HG03103 (cell line): ENCODE data around the gene OTULIN.

Source experiments
- ATAC-seq: cut with Tn5 transposase; IDR thresholded peaks from one replicate; pipeline ENCODE4 v1.9.1; 2021; ENCODE audit warnings: low read depth; ENCODE audit not compliant: unreplicated experiment

The OTULIN gene

DNA sequence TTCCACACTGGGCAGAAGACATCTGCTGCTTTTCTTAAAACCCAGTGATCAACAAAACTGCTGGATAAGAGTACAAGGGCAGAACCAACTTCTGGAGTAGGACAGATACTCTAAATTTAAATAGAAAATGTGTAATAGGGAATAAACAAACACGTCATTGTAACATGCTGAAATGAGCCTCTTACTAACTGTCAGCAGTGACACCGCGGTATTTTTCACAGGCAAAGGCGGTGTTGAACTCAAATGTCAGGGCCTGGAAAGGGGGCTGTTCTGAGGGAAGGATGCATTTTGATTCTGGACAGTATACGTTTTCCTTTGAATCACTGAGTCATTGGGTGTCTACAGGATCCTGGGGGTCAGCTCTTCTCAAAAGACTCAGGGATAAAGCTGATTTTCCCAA, 73.5 kb downstream of the OTULIN start:
- ATAC-seq = no peak

DNA sequence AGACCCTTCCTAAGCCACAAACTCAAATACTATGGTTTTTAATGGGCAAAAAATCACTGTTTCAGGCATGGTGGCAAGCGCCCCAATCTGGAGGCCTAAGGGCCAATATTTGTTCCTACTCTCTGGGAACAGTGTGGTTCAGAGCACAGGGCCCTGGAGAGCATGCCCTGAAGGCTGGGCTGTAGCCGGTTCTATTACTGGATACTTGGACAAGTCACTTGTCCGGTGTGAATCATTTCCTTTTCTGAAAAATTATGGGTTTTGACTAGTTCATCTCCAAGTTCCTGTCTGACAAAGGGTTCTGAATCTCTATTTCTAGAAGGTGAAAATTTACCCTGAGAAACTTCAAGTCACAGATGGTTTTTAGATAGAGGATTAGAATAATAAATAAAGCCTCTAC, 75.0 kb downstream of the OTULIN start:
- ATAC-seq = no peak

DNA sequence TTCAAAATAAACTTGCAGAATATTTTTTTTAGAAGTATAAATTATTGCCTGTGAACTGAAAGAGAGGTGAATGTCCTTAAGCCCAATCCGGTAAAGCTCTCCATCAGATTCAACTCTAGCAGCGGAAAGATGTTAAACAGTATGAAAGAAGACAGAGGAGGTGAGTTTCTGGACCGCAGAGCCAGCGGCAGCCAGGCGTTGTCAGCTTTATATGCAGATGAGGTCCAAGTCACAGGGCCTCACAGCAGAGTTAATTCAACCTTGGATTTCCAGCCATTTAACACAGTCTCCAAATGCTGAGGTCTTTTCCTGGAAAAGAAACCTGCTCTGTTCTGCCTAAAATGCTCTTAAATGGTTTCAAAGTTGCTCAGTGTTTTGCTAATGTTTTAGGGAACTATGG, 75.5 kb downstream of the OTULIN start:
- ATAC-seq = no peak

DNA sequence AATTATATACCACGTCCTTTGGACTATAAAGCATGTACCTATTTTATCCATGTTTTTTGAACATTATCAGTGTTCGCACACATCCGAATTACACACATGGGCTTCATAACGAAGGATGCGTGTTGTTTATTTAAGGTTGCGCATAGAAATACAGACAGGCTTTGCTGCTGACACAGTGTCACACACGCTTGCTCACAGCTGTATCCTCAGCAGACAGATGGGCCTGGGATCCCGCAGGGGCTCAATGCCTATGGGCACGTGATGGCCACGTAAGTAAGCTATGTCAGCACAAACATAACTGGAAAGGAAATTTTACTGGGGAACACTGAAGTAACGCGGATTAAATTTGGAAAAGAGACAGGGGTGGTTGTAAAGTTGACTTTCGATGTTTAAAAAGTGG, 76.6 kb downstream of the OTULIN start:
- no peak for ATAC-seq

GRCh38 chr5:14741801-14742440, 77.4 kb downstream of the OTULIN start:
- no peak for ATAC-seq

DNA sequence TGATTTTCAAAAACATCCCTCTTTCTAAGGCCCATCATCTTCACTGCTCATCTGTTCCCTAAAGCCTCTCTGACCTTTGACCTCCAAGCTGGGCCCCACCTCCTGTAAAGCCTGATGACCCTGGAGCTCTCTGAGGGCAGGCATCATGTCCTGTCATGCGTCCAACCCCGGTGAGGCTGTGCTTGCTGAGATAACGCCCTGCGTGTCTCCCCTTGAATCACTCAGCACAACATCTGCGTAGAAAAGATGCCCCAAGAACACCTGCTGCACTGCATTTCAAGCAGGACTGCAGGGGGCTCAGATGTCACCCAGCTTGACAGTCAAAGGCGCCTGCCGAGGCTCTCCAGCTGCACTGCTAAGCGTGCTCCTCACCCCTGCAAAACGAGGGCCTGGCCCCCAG, 78.0 kb downstream of the OTULIN start:
- ATAC-seq = no peak

DNA sequence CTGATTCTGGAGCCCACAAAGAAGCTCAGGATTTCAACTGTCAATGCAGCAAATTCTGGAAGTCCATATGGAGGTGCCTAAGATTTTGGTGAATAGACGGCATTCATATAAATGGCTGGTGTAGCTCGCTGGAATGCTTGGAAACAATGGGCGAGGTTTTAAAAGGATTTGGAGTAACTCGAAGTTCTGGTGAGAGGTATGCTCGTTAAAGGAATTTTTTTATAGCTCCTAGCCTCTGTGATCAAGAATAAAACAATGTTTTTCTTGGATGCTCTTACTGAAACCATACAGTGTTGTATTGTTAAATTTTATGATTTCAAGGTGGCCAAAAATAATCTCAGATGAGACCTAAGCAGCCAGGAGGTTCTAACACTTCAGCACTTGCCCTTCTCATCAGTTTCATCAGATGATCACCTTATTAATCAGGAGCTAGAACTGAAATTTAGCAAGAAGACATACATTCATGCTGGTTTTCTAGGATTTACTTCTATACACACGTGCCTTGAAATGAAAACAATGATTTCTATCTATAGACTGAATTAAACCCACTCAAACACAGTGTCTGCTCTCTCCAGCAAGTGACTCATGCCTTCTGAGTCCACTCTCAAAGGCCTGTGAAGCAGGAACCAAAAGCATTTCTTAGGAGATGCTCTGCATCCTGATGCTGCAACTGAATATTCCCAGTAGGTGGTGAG, 79.2 kb downstream of the OTULIN start:
- ATAC-seq = no peak

DNA sequence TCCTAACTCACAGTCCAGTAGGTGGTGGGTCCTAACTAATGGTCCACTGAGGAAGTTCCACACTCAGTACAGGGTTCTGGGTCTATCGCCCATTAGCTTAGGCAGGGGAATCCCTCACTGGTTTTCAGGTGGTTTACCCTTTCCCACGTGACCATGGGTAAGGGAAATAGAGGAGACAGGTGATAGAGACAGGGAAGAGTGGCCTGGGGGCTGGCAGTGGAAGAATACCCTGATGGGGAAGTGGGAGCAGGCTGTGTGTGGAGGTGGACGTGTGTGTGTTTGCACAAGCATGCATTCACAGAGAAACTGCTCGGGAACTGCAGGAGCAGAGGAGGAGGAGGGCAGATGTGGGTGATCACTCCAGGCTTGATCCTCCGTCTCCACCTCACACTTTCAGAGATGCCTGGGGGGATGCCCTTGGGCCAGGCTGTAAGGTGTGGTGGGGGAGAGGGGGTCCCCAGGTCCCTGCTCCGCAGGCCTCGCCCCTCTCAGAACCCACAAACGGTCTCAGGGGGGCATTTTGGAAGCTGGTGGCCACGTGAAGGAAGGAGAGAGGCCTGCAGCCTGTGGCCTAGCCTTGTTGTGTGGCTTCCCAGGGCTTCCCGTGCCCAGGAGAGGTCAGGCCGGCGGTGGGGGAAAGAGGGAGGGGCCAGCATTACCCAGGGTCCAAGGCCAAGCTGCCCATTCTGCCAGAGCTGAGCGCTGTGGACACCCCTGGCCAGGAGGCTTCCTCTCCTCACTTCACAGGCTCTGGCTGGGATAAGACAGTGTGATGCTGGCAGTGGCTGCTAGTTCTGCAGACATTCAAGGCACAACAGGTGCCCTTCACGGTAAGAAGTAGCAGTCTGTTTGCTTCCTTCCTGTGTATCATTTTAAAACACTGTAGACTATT, 80.0 kb downstream of the OTULIN start:
- no peak for ATAC-seq

DNA sequence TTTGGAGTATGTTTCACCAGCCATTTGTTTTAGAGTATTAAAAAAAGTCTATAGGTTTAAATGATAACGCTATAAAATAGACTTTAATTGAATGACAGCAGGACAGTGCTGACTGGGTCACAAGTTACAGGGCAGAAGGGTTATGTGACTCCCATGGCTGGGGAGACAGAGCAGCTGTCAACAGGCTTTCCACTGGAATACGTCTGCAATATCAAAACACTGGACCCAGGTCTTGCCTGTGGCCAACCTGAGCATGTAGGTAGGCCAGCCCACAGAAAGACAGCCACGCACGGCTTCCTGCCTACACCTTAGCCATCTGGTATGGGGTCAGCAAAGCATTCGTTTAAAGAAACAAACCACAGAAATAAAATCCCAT, 80.7 kb downstream of the OTULIN start:
- ATAC-seq = no peak

DNA sequence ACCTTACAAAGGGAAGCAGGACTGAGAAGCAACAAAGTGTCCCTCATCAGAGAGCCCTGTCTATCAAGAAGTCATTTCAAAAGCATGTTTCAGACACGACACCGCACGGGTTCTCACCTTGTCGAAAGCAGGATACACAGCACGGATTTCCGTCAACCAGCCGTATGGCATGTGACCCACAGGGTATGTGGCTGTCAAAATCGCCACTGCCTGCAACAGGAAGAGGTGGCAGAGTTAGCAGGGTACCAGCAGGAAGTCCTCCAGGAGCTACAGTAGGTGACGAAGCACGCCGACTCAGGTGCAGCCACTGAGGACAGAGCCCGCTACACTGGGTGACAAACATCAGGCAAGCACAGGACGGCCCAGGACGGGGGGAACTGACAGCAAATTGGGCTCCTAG, 81.2 kb downstream of the OTULIN start:
- ATAC-seq = no peak

DNA sequence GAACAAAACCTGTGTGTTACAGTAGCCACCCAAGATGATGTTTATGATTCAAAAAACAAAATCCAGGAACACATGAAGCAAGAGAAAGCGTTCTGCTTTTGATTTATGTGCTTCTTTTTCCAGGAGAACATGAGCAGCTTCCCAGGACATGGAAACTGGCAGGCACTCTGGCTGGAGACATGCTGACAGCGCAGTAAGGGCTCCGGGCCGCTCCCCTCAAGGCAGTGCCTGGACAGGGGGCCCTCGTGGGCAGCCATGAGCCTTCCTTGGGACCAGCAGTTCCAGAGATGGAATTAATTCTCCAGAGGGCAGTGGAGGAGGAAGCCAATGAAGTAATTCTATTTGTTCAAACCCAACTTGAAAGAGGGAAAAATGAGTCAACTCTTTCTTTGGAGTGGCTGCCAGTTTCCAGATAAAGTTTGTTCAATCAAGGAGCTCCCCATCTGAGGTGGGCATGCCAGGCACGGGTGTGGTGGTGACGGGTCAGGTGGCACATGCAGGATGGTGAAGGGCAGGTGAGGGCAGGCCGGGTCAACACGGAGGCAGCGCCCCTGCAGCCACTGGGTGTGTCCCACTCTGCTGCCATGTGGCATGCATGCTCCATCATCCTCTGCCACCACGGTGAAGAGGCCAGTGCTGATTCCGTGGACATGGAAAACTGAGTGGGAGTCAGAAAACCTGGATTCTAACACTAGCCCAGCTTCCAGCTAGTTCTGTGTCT, 83.8 kb downstream of the OTULIN start:
- no peak for ATAC-seq
